ENCODE measurements around the gene GAPT. TPM values are rescaled to one million over a fixed set of nuclear protein-coding genes. Genes with fewer than 3 reads are reported as not detected.

Gene GAPT
- total and polyA plus RNA-seq, 7 donors = 0.23 to 6.3 (median 0.60) TPM

- Histone ChIP-seq H3K36me3 (peaks cover 0 to 16% (median 9%) of the 10 kb centered on the region in 4 donors), H3K27me3 (no peaks in the 10 kb centered on the region), H3K4me3 (peak overlapping the region; percentile 61 to 84 (median 74)), H3K4me1 (peaks cover 0 to 9% (median 6%) of the 10 kb centered on the region in 4 donors), H3K27ac (peak overlapping the region; percentile 92 to 98 (median 95)), H3K9me3 (no peaks in the 10 kb centered on the region)
- WGBS, 2 donors = 0 to 1% methylated on average over 57 of the region's 57 CpGs
- DNase-seq = peak; percentile 75
- intact Hi-C loops (cut with DNase I) = loop anchor here (1.0 to 5.0 kb wide), 4 partner anchors 680 to 1547 kb away; no protein-coding TSS in a partner anchor
- TF ChIP-seq POLR2AphosphoS5 (IDR thresholded peaks at IDR 0.05) (no peak), POLR2A (IDR thresholded peaks at IDR 0.05) (no peak), CTCF (IDR thresholded peaks at IDR 0.05) (no peak), EP300 (IDR thresholded peaks at IDR 0.05) (no peak)
Observed at GRCh38 chr5:58459146-58460001, 31.9 kb upstream of the GAPT start.

GRCh38 chr5:58460002-58460731 is 31.1 kb upstream of the GAPT start, which contains the start of gene PLK2:
PLK2 (minus strand) TSS chr5:58460086; CDS start chr5:58459959, 127 bp downstream.
- intact Hi-C loops (cut with DNase I) = loop anchor here (1.0 to 5.0 kb wide), 3 partner anchors 681 to 1162 kb away; no protein-coding TSS in a partner anchor
- Histone ChIP-seq H3K9me3 (no peaks in the 10 kb centered on the region), H3K36me3 (peaks cover 0 to 9% (median 4%) of the 10 kb centered on the region in 4 donors), H3K27ac (peak within 1 kb of the TSS; percentile 92 to 98 (median 95)), H3K27me3 (no peaks in the 10 kb centered on the region), H3K4me3 (peak within 1 kb of the TSS; percentile 61 to 84 (median 74)), H3K4me1 (peaks cover 0 to 9% (median 6%) of the 10 kb centered on the region in 4 donors)
- WGBS, 2 donors = 0% methylated on average over 89 of the region's 89 CpGs
- TF ChIP-seq POLR2A (IDR thresholded peaks at IDR 0.05) (peak; percentile 96 to 98), EP300 (IDR thresholded peaks at IDR 0.05) (no peak), POLR2AphosphoS5 (IDR thresholded peaks at IDR 0.05) (peak; percentile 99 to 100 (median 99)), CTCF (IDR thresholded peaks at IDR 0.05) (peak in 1 of 4 experiments; percentile 57)
- peak; percentile 97 for DNase-seq

GRCh38 chr5:58460732-58461286 is 30.4 kb upstream of the GAPT start:
- TF ChIP-seq EP300 (IDR thresholded peaks at IDR 0.05) (no peak), CTCF (IDR thresholded peaks at IDR 0.05) (peak; percentile 55 to 79 (median 70)), POLR2AphosphoS5 (IDR thresholded peaks at IDR 0.05) (peak in 3 of 4 donors; percentile 8 to 47 (median 25))
- Histone ChIP-seq H3K27me3 (no peaks in the 10 kb centered on the region), H3K4me1 (peaks cover 0 to 9% (median 6%) of the 10 kb centered on the region in 4 donors), H3K9me3 (no peaks in the 10 kb centered on the region), H3K27ac (peak overlapping the region; percentile 92 to 98 (median 95)), H3K36me3 (peaks cover 0 to 5% (median under 1%) of the 10 kb centered on the region in 4 donors), H3K4me3 (peak overlapping the region; percentile 61 to 84 (median 74))
- 4 to 6% methylated on average over 30 of the region's 30 CpGs for WGBS, 2 donors
- intact Hi-C loops (cut with DNase I) = loop anchor here (1.0 to 5.0 kb wide), 3 partner anchors 682 to 1163 kb away; no protein-coding TSS in a partner anchor
- peak; percentile 94 for DNase-seq

GRCh38 chr5:58462154-58462553 is 29.1 kb upstream of the GAPT start:
- Histone ChIP-seq H3K4me1 (peaks cover 0 to 9% (median 6%) of the 10 kb centered on the region in 4 donors), H3K36me3 (no peaks in the 10 kb centered on the region), H3K4me3 (no peak overlapping the region), H3K27me3 (no peaks in the 10 kb centered on the region), H3K27ac (no peak overlapping the region), H3K9me3 (no peaks in the 10 kb centered on the region)
- intact Hi-C loops (cut with DNase I) = loop anchor here (5.0 kb wide), 1 partner anchor 960 kb away; no protein-coding TSS in a partner anchor
- TF ChIP-seq CTCF (IDR thresholded peaks at IDR 0.05) (no peak), EP300 (IDR thresholded peaks at IDR 0.05) (no peak), POLR2A (IDR thresholded peaks at IDR 0.05) (no peak), POLR2AphosphoS5 (IDR thresholded peaks at IDR 0.05) (no peak)
- 16 to 61% methylated on average over 3 of the region's 3 CpGs for WGBS, 2 donors
- no peak for DNase-seq

Measured in sigmoid colon (tissue), 7 donors.